Activated CD8-positive, alpha-beta T cell treated with anti-CD3 and anti-CD28 coated beads for 36 hours (primary cell): ENCODE measurements around the gene WDR20. TPM values are rescaled to one million over a fixed set of nuclear protein-coding genes. Genes with fewer than 3 reads are reported as not detected.

Source experiments
- ATAC-seq: fragments of 200-7000 bp; cut with Tn5 transposase; one replicate; pipeline ENCODE4 v1.10.0; 2021; ENCODE audit warnings: mild to moderate bottlenecking, moderate library complexity
- CTCF ChIA-PET: fragments of 350-600 bp; sonication (Branson Sonifier 250); formaldehyde crosslinking; loops from one replicate; lab custom pipeline; 2021; ENCODE audit warnings: antibody characterized with exemption; lab: Charles Lee
- POLR2A ChIA-PET: fragments of 350-600 bp; sonication (Branson Sonifier 250); formaldehyde crosslinking; loops from one replicate; lab custom pipeline; 2021; ENCODE audit warnings: antibody characterized with exemption; lab: Charles Lee
- DNase-seq: peaks from one replicate; pipeline ENCODE4 v3.0.0-alpha.2; 2020
- H3K27ac Mint-ChIP-seq: one replicate; pipeline ENCODE4 v1.8.0; 2021; ENCODE audit warnings: mild to moderate bottlenecking, mixed read lengths
- H3K27me3 Mint-ChIP-seq: one replicate; pipeline ENCODE4 v1.8.0; 2021; ENCODE audit warnings: mixed read lengths
- H3K36me3 Mint-ChIP-seq: one replicate; pipeline ENCODE4 v1.8.0; 2021; ENCODE audit warnings: low read depth, mixed read lengths
- H3K4me1 Mint-ChIP-seq: one replicate; pipeline ENCODE4 v1.8.0; 2021; ENCODE audit warnings: low read depth, mixed read lengths
- H3K4me3 Mint-ChIP-seq: one replicate; pipeline ENCODE4 v1.8.0; 2021; ENCODE audit warnings: mild to moderate bottlenecking, moderate library complexity, mixed read lengths
- H3K9me3 Mint-ChIP-seq: one replicate; pipeline ENCODE4 v1.8.0; 2021; ENCODE audit warnings: mixed read lengths
- intact Hi-C: fragments of 100-400 bp; cut with micrococcal nuclease; formaldehyde crosslinking; loops from one replicate; pipeline ENCODE4 v1.10.0; 2022
- total RNA-seq, 2 experiments: library from RNA; stranded (reverse); gene quantifications; one replicate each; pipeline ENCODE4 v1.2.3, GENCODE V29; 2021
- TF ChIP-seq, protein P1 (sequence below): fragments of 200-600 bp; IDR thresholded peaks from one replicate; pipeline ENCODE4 v1.8.0; 2022; ENCODE audit warnings: antibody characterized with exemption, mild to moderate bottlenecking

The WDR20 gene
- total RNA-seq, 2 experiments from 2014 or later: 18.5 to 21.6 TPM

DNA sequence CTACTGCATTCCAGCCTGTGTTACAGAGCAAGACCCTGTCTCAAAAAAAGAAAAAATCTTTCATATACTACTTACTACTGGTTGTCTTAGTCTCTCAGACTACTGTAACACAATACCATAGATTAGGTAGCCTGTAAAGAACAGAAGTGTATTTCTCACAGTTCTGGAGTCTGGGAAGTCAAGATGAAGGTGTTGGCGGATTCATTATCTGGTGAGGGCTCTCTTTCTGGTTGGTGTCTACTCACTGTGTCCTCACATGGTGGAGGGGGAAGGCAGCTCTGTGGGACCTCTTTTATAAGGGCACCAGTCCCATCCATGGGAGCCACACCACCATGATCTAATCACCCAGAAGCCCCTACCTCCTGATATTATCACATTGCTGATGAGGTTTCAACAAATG, 14.4 kb downstream of the WDR20 start:
- ATAC-seq (no peak), DNase-seq (no peak)
- no peak overlapping the region for H3K27ac Mint-ChIP-seq
- peaks cover 37% of the 10 kb centered on the region for H3K4me1 Mint-ChIP-seq
- H3K9me3 Mint-ChIP-seq: peaks cover 4% of the 10 kb centered on the region
- TF ChIP-seq, protein P1, sequence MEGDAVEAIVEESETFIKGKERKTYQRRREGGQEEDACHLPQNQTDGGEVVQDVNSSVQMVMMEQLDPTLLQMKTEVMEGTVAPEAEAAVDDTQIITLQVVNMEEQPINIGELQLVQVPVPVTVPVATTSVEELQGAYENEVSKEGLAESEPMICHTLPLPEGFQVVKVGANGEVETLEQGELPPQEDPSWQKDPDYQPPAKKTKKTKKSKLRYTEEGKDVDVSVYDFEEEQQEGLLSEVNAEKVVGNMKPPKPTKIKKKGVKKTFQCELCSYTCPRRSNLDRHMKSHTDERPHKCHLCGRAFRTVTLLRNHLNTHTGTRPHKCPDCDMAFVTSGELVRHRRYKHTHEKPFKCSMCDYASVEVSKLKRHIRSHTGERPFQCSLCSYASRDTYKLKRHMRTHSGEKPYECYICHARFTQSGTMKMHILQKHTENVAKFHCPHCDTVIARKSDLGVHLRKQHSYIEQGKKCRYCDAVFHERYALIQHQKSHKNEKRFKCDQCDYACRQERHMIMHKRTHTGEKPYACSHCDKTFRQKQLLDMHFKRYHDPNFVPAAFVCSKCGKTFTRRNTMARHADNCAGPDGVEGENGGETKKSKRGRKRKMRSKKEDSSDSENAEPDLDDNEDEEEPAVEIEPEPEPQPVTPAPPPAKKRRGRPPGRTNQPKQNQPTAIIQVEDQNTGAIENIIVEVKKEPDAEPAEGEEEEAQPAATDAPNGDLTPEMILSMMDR: no peak
- no peak overlapping the region for H3K4me3 Mint-ChIP-seq
- peaks cover 31% of the 10 kb centered on the region for H3K36me3 Mint-ChIP-seq
- CTCF ChIA-PET: interaction anchor here (1.2 kb wide), 1 partner anchor 9 kb away, joined by 4 read pairs; no protein-coding TSS in a partner anchor
- no peaks in the 10 kb centered on the region for H3K27me3 Mint-ChIP-seq
- POLR2A ChIA-PET: interaction anchor here (1.0 to 1.4 kb wide), 2 partner anchors 9 to 24 kb away, joined by 3 to 4 read pairs; no protein-coding TSS in a partner anchor
- intact Hi-C loops: no loop called here

DNA sequence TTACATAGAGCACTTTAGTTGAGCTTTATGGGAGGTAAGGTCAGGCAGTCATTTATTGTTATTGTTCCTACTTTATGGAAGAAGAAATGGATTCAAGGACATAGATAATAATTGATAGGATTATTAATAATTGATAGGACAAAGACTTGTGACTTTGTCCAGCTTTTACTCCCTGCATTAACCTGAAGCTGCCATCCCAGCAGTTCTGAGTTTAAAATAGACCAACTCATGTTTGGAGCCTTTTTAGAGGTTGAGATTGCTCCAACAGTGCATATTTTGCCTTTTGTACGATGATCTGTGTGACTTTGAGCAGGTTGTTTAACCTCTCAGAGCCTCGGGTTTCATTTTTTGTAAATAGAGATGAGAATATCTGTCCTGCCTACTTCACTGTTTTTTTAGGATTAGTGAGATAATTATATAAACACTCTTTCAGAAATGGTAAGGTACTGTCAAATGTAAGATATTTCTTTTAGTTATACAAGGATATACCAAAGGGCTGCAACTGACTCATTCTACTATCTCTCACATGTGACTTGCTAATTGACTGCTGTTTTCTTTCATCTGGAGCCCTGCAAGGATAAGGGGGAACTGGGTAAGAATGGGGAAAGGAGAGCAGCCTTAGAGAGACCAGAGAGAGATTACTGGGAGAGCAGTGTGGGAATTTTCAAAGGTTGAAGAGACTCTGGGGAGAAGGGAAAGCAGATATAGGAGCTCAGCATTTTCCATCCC, 15.3 kb downstream of the WDR20 start:
- peaks cover 40% of the 10 kb centered on the region for H3K4me1 Mint-ChIP-seq
- H3K36me3 Mint-ChIP-seq: peaks cover 31% of the 10 kb centered on the region
- TF ChIP-seq, protein P1: no peak
- POLR2A ChIA-PET: interaction anchor here (1.5 kb wide), 1 partner anchor 14 kb away, joined by 3 read pairs; no protein-coding TSS in a partner anchor
- CTCF ChIA-PET: interaction anchor here (1.2 kb wide), 1 partner anchor 10 kb away, joined by 4 read pairs; no protein-coding TSS in a partner anchor
- ATAC-seq (no peak), DNase-seq (no peak)
- no peaks in the 10 kb centered on the region for H3K27me3 Mint-ChIP-seq
- H3K27ac Mint-ChIP-seq: no peak overlapping the region
- peaks cover 4% of the 10 kb centered on the region for H3K9me3 Mint-ChIP-seq
- H3K4me3 Mint-ChIP-seq: no peak overlapping the region
- intact Hi-C loops: no loop called here

DNA sequence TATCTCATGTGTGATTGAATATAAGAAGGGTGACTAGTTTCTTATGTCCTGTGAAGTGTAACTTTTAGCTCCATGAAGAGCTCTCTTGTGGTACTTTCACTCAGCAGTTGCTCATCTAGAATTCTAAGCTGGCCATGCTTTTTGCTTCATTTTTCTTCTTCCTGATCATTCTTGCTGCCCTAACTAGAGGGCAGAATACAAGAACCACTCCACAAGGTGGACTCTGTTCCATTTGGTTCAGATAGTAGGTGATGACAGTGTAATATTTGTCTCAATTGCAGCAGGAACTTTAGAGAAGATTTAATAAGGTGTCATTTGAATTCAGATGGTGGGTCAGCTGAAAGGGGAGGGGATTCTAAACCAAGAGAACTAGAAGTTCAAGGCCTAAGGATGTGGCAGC, 17.6 kb downstream of the WDR20 start:
- no peaks in the 10 kb centered on the region for H3K27me3 Mint-ChIP-seq
- TF ChIP-seq, protein P1: no peak
- H3K36me3 Mint-ChIP-seq: peaks cover 18% of the 10 kb centered on the region
- CTCF ChIA-PET: no interaction called here
- intact Hi-C loops: no loop called here
- ATAC-seq (no peak), DNase-seq (no peak)
- peaks cover 3% of the 10 kb centered on the region for H3K9me3 Mint-ChIP-seq
- peaks cover 47% of the 10 kb centered on the region for H3K4me1 Mint-ChIP-seq
- no peak overlapping the region for H3K4me3 Mint-ChIP-seq
- POLR2A ChIA-PET: no interaction called here
- H3K27ac Mint-ChIP-seq: no peak overlapping the region

GRCh38 chr14:102158797-102159196, 19.1 kb downstream of the WDR20 start:
- TF ChIP-seq, protein P1: no peak
- peak; percentile 53 for ATAC-seq
- H3K4me1 Mint-ChIP-seq: peaks cover 48% of the 10 kb centered on the region
- no peak for DNase-seq
- intact Hi-C loops: no loop called here
- CTCF ChIA-PET: interaction anchor here (0.6 to 1.6 kb wide), 4 partner anchors 9 to 63 kb away, joined by 3 to 5 read pairs (median 4); partner anchors contain the start of gene WDR20
- peaks cover 11% of the 10 kb centered on the region for H3K36me3 Mint-ChIP-seq
- H3K27ac Mint-ChIP-seq: peak overlapping the region; percentile 6
- POLR2A ChIA-PET: interaction anchor here (0.5 to 1.7 kb wide), 3 partner anchors 15 to 40 kb away, joined by 3 to 5 read pairs (median 3); no protein-coding TSS in a partner anchor
- no peak overlapping the region for H3K4me3 Mint-ChIP-seq
- H3K27me3 Mint-ChIP-seq: no peaks in the 10 kb centered on the region
- H3K9me3 Mint-ChIP-seq: no peaks in the 10 kb centered on the region

GRCh38 chr14:102159841-102160240, 20.1 kb downstream of the WDR20 start:
- ChIA-PET POLR2A (interaction anchor here (1.1 to 1.7 kb wide), 2 partner anchors 18 to 39 kb away, joined by 3 to 5 read pairs; no protein-coding TSS in a partner anchor), CTCF (interaction anchor here (1.0 to 1.6 kb wide), 3 partner anchors 10 to 64 kb away, joined by 3 to 5 read pairs (median 3); partner anchors contain the start of gene WDR20)
- intact Hi-C loops: no loop called here
- TF ChIP-seq, protein P1: no peak
- Mint-ChIP-seq H3K4me3 (no peak overlapping the region), H3K27me3 (no peaks in the 10 kb centered on the region), H3K27ac (no peak overlapping the region), H3K9me3 (no peaks in the 10 kb centered on the region), H3K36me3 (peaks cover 14% of the 10 kb centered on the region), H3K4me1 (peaks cover 47% of the 10 kb centered on the region)
- DNase-seq (no peak), ATAC-seq (no peak)
